Measurements from ENCODE around the gene MTX1.
"Not testable (repeated sequence)": the region's sequence is repeated elsewhere in the genome, so short reads cannot be mapped to it uniquely, and the experiment has no call there.

Gene MTX1

GRCh38 chr1:155241841-155242264 lies 33.4 kb downstream of the MTX1 start:
- DNase-seq = no peak

- DNase-seq = no peak
Observed at GRCh38 chr1:155242805-155243358, 34.4 kb downstream of the MTX1 start.

- DNase-seq = peak; percentile 97
Observed at GRCh38 chr1:155244368-155245162, 36.1 kb downstream of the MTX1 start.

- no peak for DNase-seq
Observed at GRCh38 chr1:155245163-155245524, 36.6 kb downstream of the MTX1 start.

GRCh38 chr1:155246796-155247195 lies 38.3 kb downstream of the MTX1 start:
- not testable (repeated sequence) for DNase-seq

GRCh38 chr1:155247667-155248553 lies 39.4 kb downstream of the MTX1 start:
- no peak for DNase-seq

- DNase-seq = no peak
Observed at GRCh38 chr1:155250246-155250632, 41.7 kb downstream of the MTX1 start.

- peak; percentile 93 for DNase-seq
Observed at GRCh38 chr1:155250633-155251449, 42.3 kb downstream of the MTX1 start.

- no peak for DNase-seq
Observed at GRCh38 chr1:155251566-155251965, 43.1 kb downstream of the MTX1 start.

GRCh38 chr1:155253208-155253607 lies 44.7 kb downstream of the MTX1 start:
- DNase-seq = peak; percentile 6

GRCh38 chr1:155253797-155254196 lies 45.3 kb downstream of the MTX1 start:
- DNase-seq = no peak

GRCh38 chr1:155254228-155254713 lies 45.8 kb downstream of the MTX1 start:
- DNase-seq = no peak

- no peak for DNase-seq
Observed at GRCh38 chr1:155254714-155255242, 46.3 kb downstream of the MTX1 start.

GRCh38 chr1:155255243-155256007 lies 46.9 kb downstream of the MTX1 start, which contains the start of gene ENTREP3:
Gene ENTREP3 (minus strand): TSS chr1:155255483. CDS start chr1:155254877, 606 bp downstream.
- DNase-seq = peak; percentile 85

GRCh38 chr1:155256058-155256852 lies 47.8 kb downstream of the MTX1 start:
- DNase-seq = no peak

- no peak for DNase-seq
Observed at GRCh38 chr1:155260276-155260675, 51.8 kb downstream of the MTX1 start.

GRCh38 chr1:155261493-155261851 lies 53.0 kb downstream of the MTX1 start:
- DNase-seq = no peak

- peak; percentile 98 for DNase-seq
Observed at GRCh38 chr1:155261852-155262673, 53.6 kb downstream of the MTX1 start, which contains the start of gene SCAMP3. Gene SCAMP3 (minus strand): TSS chr1:155262360. CDS start chr1:155262151, 209 bp downstream.

GRCh38 chr1:155263067-155263466 lies 54.6 kb downstream of the MTX1 start:
- no peak for DNase-seq

Data from NCI-H2227 treated with DMSO at 0.1 percent for 48 hours (cell line).